ENCODE data around the gene PLA2G2D.

GRCh38 chr1:20152599-20152930 is 33.2 kb upstream of the PLA2G2D start:
- 0 out of 6 replicates have a peak, but pooled peaks of 1 of the 3 experiments have one; percentile 9 for TF ChIP-seq CTCF (IDR thresholded peaks at IDR 0.05 in 2 of 3, conservative IDR thresholded peaks at IDR 0.05 in 1 of 3; ENCODE audit: insufficient read depth in 2 of 3, low read depth in 1 of 3, low read length in 3 of 3)
- TF ChIP-seq JUND (IDR thresholded peaks at IDR 0.05; ENCODE audit: borderline replicate concordance, low read depth, low read length) = no peak
- TF ChIP-seq JUND (tag; IDR thresholded peaks at IDR 0.05; ENCODE audit: borderline replicate concordance, low read depth, low read length) = no peak
- no peak for TF ChIP-seq ZNF311 (CRISPR knock-in tag; IDR thresholded peaks at IDR 0.05)
- TF ChIP-seq U2AF1 (optimal IDR thresholded peaks at IDR 0.05; ENCODE audit: low read depth, low read length) = no peak
- TF ChIP-seq SAFB2 (IDR thresholded peaks at IDR 0.05; ENCODE audit: borderline replicate concordance, low read depth, low read length, severe bottlenecking) = no peak
- TF ChIP-seq ZNF639 (CRISPR knock-in tag; conservative IDR thresholded peaks at IDR 0.05 in 1 of 2, IDR thresholded peaks at IDR 0.05 in 1 of 2) = no peak
- TF ChIP-seq GTF2B (IDR thresholded peaks at IDR 0.05; ENCODE audit: extremely low read depth, insufficient read length) = no peak
- no peak for TF ChIP-seq LEF1 (IDR thresholded peaks at IDR 0.05)
- no peak for TF ChIP-seq SIX5 (IDR thresholded peaks at IDR 0.05; ENCODE audit: borderline replicate concordance in 1 of 2, insufficient read depth in 1 of 2, low read depth in 1 of 2, low read length in 2 of 2)
- no peak for TF ChIP-seq MNT (conservative IDR thresholded peaks at IDR 0.05)
- TF ChIP-seq EP300 (IDR thresholded peaks at IDR 0.05; ENCODE audit: low read length) = no peak
- TF ChIP-seq ZNF512 (tag; IDR thresholded peaks at IDR 0.05) = no peak
